Tibial nerve (tissue), 4 donors: Measurements from ENCODE around the gene WDR77.

Experiments
- EP300 ChIP-seq, 2 donors: sonication (generic); formaldehyde crosslinking; IDR thresholded peaks; one replicate each; pipeline ENCODE4 v1.6.1; 2017; ENCODE audit warnings: antibody characterized with exemption in 2 of 2, mild to moderate bottlenecking in 1 of 2
- POLR2A ChIP-seq, 2 donors: fragments of 450-650 bp; IDR thresholded peaks; one replicate each; pipeline ENCODE4 v1.6.1; 2017; ENCODE audit warnings: antibody characterized with exemption in 2 of 2, mild to moderate bottlenecking in 2 of 2, moderate library complexity in 2 of 2
- TF ChIP-seq, protein P1 (sequence below), 5 experiments: fragments of 200-600 bp in 3 of 5; fragments of 450-650 bp in 2 of 5; sonication (generic) in 3 of 5; IDR thresholded peaks; one replicate each; pipeline ENCODE4 v1.5.1; 2016 to 2019; ENCODE audit warnings: antibody characterized with exemption in 5 of 5, mild to moderate bottlenecking in 3 of 5, moderate library complexity in 2 of 5

DNA sequence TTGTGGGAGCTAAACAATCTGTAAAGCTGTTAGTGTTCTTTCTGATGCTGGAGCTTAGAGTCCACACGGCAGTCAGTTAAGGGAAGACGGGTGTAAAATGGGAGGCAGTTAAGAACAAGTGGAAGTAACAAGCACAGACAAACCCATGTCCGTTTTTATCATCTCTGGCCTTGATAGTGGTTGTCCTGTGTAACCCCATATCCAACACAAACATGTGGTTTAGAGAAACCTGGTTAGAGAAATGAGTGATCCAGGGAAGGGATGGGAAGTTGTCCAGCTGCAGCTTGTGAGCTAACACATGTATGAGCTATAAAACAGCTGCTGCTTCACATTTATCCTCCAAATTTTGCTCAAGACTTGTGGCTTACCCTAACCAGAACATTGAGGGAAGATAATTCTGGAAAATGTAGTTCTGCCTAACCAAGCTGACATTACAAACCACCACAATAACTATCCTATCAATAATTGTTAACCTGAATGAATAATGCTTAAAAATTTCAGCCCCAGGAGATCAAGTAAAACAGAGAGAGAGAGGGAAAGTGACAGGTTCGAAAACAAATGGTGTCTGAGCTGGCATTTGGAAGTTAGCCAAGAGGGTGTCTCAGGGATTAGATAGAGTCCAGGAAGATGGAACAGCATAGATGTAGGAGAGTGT lies 14.1 kb upstream of the WDR77 start:
- TF ChIP-seq, protein P1, sequence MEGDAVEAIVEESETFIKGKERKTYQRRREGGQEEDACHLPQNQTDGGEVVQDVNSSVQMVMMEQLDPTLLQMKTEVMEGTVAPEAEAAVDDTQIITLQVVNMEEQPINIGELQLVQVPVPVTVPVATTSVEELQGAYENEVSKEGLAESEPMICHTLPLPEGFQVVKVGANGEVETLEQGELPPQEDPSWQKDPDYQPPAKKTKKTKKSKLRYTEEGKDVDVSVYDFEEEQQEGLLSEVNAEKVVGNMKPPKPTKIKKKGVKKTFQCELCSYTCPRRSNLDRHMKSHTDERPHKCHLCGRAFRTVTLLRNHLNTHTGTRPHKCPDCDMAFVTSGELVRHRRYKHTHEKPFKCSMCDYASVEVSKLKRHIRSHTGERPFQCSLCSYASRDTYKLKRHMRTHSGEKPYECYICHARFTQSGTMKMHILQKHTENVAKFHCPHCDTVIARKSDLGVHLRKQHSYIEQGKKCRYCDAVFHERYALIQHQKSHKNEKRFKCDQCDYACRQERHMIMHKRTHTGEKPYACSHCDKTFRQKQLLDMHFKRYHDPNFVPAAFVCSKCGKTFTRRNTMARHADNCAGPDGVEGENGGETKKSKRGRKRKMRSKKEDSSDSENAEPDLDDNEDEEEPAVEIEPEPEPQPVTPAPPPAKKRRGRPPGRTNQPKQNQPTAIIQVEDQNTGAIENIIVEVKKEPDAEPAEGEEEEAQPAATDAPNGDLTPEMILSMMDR (IDR thresholded peaks at IDR 0.05), result no peak
- TF ChIP-seq POLR2A (IDR thresholded peaks at IDR 0.05), result no peak
- no peak for TF ChIP-seq EP300 (IDR thresholded peaks at IDR 0.05)
